GM13976 (cell line): Measurements from ENCODE around the gene KDM8.
A peak's percentile ranks its signal among the peaks of the same experiment; 100 is the strongest.

Source experiments
- DNase-seq: peaks from one replicate; pipeline ENCODE4 v3.0.0; 2012; ENCODE audit warnings: low spot score
- CTCF ChIP-seq: IDR thresholded peaks from 2 replicates; pipeline ENCODE4 v1.5.1; 2012; ENCODE audit warnings: borderline replicate concordance, mild to moderate bottlenecking; ENCODE audit not compliant: insufficient read depth; ENCODE audit errors: extremely low read depth, missing control alignments, control extremely low read depth
- in situ Hi-C: fragments of 300-500 bp; cut with MboI; formaldehyde crosslinking; loops from one replicate; pipeline ENCODE4 v1.12.0; 2022; ENCODE audit warnings: low sequenced_read_pairs, mixed read lengths, inconsistent platforms; ENCODE audit not compliant: unreplicated experiment

Gene KDM8

GRCh38 chr16:27224271-27224737, 21.0 kb downstream of the KDM8 start:
- TF ChIP-seq CTCF, result no peak
- in situ Hi-C loops, result no loop called here
- peak; percentile 24 for DNase-seq

- in situ Hi-C loops, result no loop called here
- TF ChIP-seq CTCF, result no peak
- no peak for DNase-seq
These were observed 21.5 kb downstream of the KDM8 start for GRCh38 chr16:27224741-27225300.

GRCh38 chr16:27225536-27226360, 22.4 kb downstream of the KDM8 start:
- TF ChIP-seq CTCF, result no peak
- DNase-seq, result no peak
- in situ Hi-C loops, result no loop called here

DNA sequence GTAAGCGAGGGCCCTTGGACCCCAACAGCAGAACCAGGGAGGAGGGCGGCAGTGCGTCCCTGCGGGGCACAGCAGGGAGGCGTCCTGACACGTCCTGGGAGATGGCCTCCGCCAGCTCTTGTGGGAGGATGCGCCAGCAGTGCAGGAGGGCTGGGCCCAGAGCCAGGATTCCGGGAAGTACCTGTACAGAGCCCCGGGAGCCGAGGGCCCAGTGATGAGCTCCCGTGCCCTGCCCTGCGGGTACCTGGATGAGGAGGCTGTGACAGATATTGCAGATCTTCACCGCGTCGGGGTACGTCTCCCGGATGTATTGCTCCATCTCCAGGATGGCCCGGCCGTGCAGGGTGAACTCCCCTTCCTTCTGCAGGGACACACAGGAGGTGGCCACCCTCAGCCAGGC, 23.1 kb downstream of the KDM8 start:
- DNase-seq, result no peak
- in situ Hi-C loops, result no loop called here
- TF ChIP-seq CTCF, result no peak

GRCh38 chr16:27226976-27227705, 23.8 kb downstream of the KDM8 start:
- in situ Hi-C loops, result no loop called here
- no peak for DNase-seq
- TF ChIP-seq CTCF, result no peak

GRCh38 chr16:27228045-27228444, 24.7 kb downstream of the KDM8 start:
- no peak for DNase-seq
- in situ Hi-C loops, result no loop called here
- no peak for TF ChIP-seq CTCF
